ENCODE measurements around the gene EPB41L4A.

EPB41L4A gene

DNA sequence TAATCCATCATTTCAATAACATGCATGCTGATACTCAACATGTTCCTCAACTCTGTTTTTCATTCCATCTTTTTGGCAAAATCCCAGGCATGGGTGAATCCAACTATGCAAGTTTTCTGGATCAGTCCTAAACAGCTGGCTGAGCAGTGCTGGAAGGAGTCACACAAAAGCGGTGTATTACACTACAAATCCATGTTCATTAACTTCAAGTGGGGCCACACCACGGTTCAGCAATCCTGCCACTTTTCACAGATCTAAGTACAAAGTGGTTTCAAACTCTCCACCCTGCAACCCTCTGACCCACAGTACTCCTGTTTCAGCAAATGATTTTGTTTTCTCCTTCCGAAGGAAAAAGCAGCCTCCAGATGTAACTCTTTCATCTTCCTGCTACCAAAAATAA lies 222.5 kb downstream of the EPB41L4A start:
- DNase-seq = no peak

DNA sequence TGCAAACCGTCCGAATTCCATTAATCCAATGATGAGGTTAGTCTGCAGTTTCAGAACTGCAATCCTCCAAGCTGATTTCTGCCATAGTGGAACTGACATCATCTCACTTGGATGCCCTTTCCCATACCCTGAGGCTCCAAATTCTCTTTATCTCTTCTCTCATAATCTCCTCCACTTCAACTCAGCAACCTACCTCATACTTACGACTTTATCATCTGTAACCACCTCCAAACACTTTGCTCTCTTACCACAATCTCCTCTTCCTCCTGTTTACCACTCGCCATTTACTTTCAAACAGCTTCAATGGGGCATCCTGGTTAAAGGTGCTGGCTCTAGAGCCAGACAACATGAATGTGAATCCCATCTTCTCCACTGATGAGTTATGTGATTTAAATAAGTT lies 223.2 kb downstream of the EPB41L4A start:
- DNase-seq = no peak

DNA sequence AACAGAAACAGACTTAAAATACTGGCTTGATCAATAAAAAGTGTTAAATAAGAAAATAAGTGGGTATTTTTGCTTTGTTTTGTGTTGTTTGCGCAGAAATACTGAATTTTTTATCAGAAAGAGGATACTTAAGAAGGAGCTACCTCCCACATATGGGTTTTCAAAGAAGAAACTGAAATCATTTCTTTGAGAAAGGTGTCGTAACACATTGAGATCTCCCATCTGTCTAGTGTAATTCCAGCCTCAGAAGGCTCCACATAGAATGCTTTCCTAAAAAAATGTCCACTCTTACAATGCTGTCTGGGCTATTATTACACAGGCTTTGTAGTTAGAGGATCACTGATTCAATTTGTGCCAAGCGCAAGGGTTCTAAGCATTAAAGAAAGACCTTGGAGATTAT lies 226.2 kb downstream of the EPB41L4A start:
- DNase-seq = no peak

DNA sequence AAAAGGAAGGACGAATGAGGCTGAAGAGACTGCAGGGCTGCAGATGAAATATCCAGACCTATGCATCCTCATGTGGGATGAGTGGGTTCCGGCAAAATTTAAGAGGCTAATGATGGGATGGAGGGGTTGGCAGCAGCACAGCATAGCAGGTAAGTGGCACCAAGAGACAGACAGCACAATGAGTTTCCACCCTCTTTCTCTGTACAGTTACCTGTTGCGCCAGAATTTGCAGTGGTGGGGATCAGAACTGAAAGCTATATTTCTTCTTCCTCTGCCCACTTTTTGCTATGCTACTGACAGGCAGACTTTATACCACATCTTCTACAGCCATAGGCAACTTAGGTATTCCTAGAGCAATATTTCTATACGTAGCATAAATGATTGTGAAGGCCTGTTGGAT lies 227.0 kb downstream of the EPB41L4A start:
- no peak for DNase-seq

DNA sequence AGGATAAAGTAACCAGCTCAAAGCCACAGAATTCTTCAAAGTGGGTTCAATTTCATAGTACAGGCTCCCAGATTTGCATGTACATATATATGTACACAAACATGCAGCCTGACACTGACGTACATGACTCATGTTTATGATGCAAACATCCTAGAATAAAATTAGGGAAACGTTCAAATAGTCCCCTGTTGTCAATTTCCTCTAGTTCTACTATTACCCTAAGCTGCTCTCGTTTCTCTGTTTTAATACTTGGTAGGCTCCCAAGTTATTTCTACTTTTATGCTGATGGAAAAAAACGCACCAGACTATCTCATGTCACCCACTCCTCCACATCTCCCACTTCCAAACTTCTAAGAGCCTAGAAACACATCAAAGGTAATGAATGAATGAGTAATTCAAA lies 229.7 kb downstream of the EPB41L4A start:
- no peak for DNase-seq

DNA sequence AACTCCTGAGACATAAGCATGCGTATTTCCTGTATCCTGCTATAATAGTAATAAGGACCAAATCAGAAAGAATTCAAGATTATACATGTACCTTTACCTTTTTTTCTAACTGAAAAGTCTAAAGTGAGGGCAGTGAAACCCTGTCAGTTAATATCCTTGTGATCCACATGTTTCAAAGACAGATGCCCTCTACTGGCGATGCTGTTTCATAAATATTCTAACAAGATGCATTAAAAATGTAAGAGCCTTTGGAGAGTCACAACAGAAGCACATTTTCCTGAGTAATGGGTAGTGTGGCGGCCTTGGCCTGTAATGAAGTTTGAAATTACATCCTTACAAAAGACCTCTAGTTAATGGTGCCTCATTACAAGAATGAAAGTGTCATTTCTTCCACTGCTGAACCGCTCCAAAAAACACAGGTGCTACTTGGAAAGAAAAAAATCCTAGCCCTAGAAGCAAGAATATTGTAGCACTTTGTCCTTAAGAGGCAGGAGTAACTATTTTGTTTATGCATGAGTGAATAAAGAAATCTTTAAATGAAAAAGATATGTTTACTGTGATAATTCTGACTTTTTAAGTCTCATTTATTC lies 232.6 kb downstream of the EPB41L4A start:
- no peak for DNase-seq

DNA sequence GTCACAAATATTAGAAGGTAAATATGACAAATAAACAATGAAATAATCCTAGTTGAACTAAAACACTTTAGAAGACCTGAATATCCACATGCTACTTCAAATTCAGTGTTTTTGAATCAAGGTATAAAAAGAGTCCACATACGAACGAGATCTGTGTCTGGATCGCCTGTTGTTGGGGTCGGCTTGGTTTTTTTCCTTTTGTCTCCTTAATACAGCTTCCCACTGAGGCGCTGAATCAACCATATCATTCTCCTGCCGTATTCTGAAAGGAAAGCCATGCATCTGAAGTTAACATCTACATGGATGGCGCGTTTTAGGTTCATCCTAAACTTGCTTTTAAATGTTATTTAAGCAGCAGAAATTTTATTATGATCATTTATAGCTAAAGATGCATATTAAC lies 235.2 kb downstream of the EPB41L4A start:
- no peak for DNase-seq

DNA sequence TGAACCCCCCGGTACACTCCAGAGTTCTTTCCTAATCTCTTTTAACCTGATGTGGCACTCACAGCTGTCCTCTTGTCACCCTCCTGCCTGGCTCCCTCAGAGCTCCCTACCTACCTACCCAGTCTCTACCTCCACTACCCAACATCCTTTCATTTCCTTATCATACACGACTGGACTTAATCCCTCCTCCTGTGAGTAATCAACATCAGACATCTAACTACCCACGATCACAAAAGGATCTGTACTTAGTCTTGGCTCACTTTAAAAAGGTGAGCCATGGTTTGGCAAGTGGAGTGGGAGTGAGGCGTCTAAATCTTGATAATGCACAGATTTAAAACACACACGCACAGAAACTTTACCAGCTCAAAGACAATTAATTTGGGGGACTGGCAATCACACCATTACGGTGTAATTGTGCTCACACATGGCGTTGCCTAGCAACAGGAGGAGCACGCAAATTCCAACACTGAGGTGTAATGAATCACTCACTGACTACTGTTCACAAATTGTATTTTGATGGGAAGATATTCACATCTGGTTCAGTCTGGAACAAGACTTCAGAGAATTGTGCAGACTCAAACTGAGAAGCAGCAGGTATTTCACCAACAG lies 235.9 kb downstream of the EPB41L4A start:
- DNase-seq = no peak

DNA sequence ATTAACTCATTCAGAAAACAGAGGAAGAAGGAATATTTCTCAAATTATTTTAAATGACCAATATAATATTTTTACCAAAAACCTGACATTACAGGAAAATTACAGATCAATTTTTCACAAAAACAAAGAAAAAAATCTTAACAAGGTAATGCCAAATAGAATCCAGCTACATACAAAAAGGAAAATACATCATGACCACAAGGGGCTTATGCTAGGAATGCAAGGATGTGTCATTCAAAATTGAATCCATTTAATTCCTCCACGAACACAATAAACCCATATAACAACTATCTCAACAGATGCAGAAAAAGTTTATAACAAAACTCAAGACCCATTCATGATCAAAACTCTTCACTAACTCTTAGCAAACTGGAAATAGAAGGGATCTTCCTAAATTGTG lies 239.8 kb downstream of the EPB41L4A start:
- DNase-seq = no peak

DNA sequence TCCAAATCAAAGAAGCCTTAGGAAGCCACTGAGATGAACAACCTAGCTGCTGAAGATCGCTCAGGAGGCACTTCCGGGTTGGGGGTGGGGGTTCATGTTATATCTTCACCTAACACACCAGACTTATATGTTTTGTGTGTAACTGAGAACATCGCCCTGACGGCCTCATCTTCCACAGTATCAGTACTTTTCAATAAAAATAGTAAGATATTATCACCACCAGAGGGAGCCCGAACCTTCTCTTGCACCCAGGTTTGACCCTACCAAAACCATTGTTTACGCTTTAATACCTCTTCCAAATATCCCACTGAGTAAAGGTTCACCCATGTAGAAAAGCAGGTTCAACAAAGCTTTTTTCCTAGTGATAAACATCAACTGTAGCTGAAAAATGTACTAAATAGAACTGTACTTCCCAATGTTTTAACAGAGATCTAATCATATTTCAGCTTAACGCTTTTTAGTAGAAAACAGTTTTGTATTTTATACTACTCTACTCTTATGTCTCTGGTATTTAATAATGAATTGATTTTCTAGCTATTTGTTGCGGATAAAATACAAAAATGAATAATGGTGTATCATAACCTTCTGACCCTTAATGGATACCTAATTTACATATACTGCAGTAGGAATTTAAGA lies 244.0 kb downstream of the EPB41L4A start:
- peak; percentile 4 for DNase-seq

DNA sequence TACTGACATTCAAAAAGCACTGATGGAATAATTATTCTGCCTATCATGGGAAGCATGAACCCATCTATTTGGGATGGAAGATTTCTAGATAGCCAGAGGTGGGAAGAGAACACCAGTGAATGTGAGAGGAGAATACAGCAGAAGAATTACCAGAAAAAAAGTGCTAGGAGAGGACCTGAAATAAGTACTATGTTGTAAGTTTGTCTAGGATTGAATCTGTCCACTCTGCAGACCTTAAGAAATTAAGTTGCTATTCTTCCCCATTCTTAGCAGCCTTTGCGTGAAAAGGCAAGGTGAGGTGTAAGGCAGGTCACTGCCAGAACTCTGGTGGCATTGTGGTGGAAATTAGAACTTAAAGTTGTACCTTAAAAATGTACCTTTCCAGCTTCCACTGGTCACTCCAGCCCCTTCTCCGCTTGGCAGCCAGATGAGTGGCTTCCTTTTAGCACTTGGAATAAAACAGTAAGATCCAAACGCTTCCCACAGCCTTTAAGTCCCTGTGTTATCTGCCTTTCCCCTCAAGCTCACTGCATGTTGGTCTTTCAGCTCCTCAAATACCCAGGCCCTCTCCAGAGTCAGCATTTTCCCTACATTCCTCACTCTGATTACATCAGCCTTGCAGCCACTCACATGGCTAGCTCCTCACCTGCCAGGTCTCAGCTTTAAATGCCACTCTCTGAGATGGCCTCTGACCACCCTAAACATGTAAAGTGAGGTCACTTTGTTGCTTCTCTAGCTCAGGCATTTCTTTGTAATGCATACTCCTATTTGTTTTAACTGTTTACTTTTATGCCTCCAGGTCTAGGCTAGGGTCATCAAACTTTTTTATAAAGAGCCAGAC lies 253.0 kb downstream of the EPB41L4A start:
- no peak for DNase-seq

DNA sequence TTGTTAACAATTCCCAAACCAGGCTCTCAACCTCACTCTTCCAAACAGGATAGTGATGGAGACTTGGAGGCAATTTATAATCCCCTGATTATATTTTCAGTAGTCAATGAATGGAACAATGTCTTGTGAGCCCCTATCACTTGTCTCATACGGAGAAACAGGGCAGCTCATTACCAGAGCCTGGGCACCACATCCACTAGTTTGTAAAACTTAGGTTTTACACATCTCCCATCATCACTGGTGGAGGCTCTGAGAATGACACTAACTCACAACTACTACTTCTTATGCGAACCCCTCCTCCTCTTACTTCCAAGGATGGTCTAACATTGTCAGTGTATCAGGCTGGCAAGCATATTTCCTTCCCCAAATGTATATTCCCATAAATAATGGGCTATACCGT lies 253.7 kb downstream of the EPB41L4A start:
- DNase-seq = no peak

DNA sequence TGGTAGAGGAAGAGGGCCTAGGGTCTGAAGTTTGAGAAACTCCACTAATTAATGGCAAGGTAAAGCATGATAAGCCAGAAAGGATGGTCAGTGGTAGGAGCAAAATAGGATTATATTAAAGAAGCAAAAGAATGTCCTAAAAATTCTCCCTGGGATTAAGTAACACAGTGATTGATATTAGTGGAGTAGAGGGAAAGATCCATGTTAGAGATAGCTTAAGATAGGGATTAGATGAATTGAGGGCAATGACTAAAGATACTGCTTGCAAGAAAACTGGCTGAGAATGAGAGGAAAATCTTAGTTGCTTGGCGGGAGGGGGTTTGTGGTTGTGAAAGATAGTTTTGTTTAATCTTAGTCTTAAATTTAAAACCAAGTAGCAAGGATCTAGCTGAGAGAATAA lies 255.6 kb downstream of the EPB41L4A start:
- DNase-seq = no peak

DNA sequence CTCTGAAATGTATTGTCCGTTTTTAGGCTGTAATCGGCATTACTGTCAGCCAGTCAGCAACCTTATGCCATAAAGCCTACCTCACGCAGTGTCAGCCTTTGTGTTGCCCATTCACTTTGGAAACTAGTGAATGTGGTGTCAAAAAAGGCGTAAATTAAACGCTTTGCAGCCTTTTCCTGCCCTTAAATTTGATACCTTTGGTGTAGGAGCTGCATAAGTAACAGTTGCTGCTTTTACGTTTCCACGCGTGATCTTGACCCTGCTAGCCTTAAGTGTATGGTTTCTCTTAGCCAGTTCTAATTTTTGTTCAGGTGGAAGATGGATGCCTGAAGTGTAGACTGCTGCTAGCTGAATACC lies 257.7 kb downstream of the EPB41L4A start:
- DNase-seq = no peak

DNA sequence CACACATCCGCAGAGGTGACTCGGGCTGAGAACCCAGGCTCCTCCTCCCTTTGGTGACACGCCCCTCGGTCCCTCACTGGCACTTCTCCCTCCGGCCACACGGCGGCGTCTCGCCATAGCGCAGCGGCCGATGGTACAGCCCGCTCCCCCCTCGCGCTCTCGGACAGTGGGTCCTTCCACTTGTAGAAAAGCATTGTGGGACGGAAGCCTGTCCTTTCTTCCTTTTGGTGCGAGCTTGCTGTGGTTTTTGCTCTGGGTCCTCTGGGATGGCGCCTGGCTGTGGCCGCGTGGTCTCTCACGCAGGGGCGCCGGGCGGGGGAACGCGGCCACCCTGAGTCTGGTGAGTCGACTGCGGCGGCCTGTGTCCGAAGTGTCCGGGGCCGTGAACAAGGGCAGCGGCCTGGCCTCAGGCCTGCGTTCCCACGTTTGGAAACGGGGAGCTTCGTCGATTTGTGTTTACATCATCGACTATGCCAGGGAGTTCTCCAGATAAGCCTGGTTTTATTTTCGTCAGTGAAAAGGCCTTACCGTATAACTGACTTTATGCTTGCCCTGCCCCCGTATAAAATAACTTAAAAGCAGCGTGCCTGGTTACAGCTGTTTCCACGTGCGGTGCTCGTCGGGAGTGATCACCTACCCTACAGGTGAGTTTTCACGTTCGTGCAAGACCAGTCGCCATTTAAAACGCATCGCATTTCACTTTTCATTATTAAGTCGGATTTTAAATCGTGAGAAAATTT lies 258.3 kb downstream of the EPB41L4A start:
- peak; percentile 88 for DNase-seq

DNA sequence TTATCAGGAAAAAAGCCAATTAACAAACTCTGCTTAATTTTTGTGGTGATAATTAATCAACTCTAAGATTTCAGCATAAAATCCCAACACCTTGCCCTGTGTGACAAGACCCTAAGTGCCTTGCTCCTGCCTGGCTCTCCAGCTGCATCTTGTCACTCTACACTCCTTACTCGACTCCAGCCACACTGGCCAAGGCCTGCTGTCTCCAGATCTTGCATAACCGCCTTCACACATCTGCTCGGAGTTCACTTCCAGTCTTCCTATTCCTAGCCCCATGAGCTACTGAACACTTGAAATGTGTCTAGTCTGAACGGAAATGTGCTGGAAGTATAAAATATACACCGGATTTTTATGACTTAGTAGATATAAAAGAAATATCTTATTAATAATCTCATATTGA lies 259.6 kb downstream of the EPB41L4A start:
- no peak for DNase-seq

DNA sequence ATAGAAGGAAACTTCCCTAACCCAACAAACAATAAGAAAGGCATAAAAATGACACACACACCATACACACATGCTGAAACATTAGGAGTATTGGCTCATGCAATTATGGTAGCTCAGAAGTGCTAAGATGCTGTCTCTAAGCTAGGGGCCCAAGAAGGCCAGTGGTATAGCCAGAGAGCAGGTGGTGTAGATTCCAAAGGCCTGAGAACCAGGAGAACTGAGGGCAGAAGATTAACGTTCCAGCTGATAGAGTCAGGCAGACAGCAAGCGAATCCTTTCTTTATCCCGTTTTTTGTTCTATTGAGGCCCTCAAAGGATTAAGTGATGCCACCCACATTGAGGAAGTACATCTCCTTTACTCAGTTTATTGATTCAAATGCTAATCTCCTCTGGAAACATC lies 262.9 kb downstream of the EPB41L4A start:
- DNase-seq = no peak

DNA sequence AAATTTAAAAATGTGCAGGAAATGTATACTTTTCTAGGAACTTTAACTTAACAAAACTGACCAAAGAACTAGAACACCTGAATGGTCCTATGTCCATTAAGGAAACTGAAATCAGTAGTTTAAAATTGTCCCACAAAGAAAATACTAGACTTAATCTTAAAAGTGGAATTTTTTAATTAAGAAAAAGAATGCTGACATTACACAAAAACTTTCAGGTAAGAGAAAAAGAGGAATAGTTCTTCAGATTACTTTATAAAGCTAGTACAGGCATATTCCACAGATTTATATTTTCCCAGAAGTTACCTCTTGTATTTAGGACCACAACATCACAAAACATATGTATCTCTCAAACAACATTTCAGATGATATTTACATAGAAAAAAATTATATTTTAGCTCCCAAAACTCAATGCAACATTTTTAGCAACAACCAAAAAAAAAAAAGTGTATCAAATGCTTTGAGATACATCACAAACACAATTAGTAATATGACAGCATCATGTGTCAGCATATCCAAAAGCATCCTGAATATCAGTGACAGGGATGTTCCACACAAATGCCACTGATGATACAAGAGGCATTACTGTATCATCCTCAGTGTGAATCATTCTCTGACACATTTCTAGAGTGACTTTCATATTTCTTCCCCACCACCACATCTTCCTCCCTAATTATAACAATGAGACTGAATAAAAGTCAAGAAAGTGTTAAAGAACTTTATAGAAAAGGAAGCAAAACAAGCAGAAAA lies 264.0 kb downstream of the EPB41L4A start:
- DNase-seq = no peak

DNA sequence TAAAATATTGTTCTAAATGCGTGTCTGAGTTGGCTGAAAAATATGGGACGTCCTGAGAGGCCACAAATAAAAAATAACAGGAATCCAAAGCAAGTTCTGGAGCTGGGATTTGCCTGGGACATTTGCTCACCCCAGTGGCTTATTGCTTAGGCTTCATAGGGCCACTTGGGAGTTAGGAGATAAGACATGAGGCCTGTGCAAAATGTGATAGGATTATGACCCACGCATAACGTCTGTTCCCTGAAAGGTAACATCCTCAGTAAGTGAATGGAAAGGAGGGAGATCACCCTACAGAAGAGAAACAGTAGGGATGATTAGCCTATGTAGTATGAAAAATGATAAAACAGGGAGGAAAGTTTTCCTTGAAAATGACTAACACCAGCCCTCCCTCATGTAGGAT lies 269.4 kb downstream of the EPB41L4A start:
- no peak for DNase-seq

DNA sequence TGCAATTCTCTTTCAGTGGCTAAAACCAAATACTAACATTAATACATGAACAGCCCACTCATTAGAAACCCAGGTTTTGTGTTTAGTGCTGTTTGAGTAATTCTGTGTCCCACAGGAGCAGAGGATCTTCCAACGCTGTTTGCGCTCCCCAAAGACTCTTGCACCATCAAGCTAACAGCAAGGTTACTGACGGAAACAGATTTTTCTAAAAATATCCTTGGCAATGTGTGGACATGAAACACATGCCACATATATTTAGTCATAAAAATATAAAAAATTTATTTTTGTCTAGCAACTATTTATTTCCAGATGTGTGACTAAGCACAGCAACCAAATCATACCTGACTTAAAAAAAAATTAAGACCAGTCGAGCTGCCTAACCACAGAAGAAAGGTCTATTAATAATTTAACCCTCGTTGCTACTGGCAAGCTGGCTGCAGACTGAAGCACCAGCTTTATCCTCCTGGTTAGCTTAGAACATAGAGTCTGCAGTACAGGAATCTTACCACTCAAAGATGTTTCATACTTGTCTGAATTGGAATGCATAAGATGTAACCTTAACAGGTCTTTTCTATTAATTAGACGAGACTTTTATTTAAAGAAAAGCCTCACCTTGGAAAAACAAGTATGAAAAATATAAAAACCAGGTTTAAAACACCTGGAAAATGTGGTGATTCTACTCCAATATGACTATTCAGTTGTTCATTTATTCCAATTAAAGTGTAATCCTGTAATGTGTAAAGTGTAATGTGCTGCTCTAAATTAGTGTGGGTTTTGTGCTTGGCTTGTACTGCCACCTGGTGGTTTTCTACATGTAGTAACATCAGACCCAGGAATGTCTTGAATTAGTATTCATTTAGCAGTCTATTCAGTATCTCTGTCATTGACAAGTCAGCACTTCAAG lies 272.5 kb downstream of the EPB41L4A start:
- peak; percentile 22 for DNase-seq

DNA sequence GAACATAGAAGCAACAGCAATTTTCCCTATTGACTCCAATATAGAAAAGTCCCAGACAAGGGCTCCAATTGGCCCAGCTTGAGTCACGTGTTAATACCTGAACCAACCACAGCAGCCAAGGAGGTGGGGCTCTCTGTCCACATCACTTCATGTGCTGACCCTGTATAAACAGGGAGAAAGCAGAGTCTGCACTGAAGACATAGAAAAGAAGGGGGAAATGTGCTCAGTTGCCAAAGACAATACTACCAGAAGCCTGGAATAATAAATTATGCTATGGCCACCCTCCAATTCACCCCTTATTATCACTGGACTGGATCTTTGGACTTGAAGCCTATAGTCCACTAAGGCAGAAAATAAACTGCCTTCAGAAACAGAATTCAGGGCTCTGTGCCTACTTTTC lies 275.4 kb downstream of the EPB41L4A start:
- DNase-seq = no peak
